SK-N-SH (cell line): ENCODE results near the gene UBE2L6. TPM values are rescaled to one million over a fixed set of nuclear protein-coding genes. Genes with fewer than 3 reads are reported as not detected.

Experiments
- CTCF ChIA-PET: fragments of 300-600, 350-600 bp; formaldehyde crosslinking; extraction: SDS; loops from one replicate; lab custom pipeline; 2021; lab: Yijun Ruan, JAX
- POLR2A ChIA-PET: fragments of 350-600 bp; sonication (Branson Sonifier 250); formaldehyde crosslinking; extraction: SDS; loops from one replicate; lab custom pipeline; 2020; ENCODE audit warnings: antibody characterized with exemption, inconsistent platforms; lab: Yijun Ruan, JAX
- DNase-seq: peaks from one replicate; pipeline ENCODE4 v3.0.0; 2012
- H2AFZ ChIP-seq: fragments of 200-600 bp; sonication (generic); 2 replicates; pipeline ENCODE4 v1.8.1; 2016; ENCODE audit warnings: antibody characterized with exemption, mild to moderate bottlenecking, low read depth
- H3F3A ChIP-seq: fragments of 200-600 bp; sonication (generic); replicated peaks from 2 replicates; pipeline ENCODE3; 2016; ENCODE audit warnings: antibody characterized with exemption, mild to moderate bottlenecking; ENCODE audit not compliant: insufficient read depth
- H3K27ac ChIP-seq, 2 experiments: fragments of 200-500 bp in 1 of 2; fragments of 200-600 bp in 1 of 2; sonication (Bioruptor generic) in 1 of 2; sonication (generic), shearing (Covaris generic) in 1 of 2; 2 replicates each; pipeline versions ENCODE4 v1.5.1 to v1.6.1; 2014 to 2016; ENCODE audit warnings: low read depth in 2 of 2, inconsistent platforms in 1 of 2, low read length in 1 of 2, mild to moderate bottlenecking in 1 of 2, mixed read lengths in 1 of 2
- H3K27me3 ChIP-seq: fragments of 200-600 bp; sonication (generic), shearing (Covaris generic); 2 replicates; pipeline ENCODE4 v1.6.1; 2016; ENCODE audit warnings: mixed run types; ENCODE audit not compliant: insufficient read depth
- H3K36me3 ChIP-seq, 2 experiments: fragments of 200-500 bp in 1 of 2; fragments of 200-600 bp in 1 of 2; sonication (Bioruptor generic) in 1 of 2; sonication (generic) in 1 of 2; replicated peaks in 1 of 2; 2 replicates each; pipeline versions ENCODE3 to v1.5.1; 2014 to 2016; ENCODE audit warnings: low read length in 1 of 2, mild to moderate bottlenecking in 1 of 2; ENCODE audit not compliant: insufficient read depth in 2 of 2, control insufficient read depth in 1 of 2
- H3K4me1 ChIP-seq, 2 experiments: fragments of 200-500 bp in 1 of 2; fragments of 200-600 bp in 1 of 2; sonication (Bioruptor generic) in 1 of 2; sonication (generic), shearing (Covaris generic) in 1 of 2; 2 replicates each; pipeline versions ENCODE4 v1.5.1 to v1.6.1; 2014 to 2016; ENCODE audit warnings: low read depth in 1 of 2, low read length in 1 of 2, mixed run types in 1 of 2; ENCODE audit not compliant: insufficient read depth in 2 of 2, control insufficient read depth in 1 of 2
- H3K4me2 ChIP-seq: fragments of 200-600 bp; sonication (generic), shearing (Covaris generic); 2 replicates; pipeline ENCODE4 v1.6.1; 2017; ENCODE audit warnings: mixed run types
- H3K4me3 ChIP-seq, 2 experiments: fragments of 200-500 bp in 1 of 2; fragments of 200-600 bp in 1 of 2; sonication (Bioruptor generic) in 1 of 2; sonication (generic), shearing (Covaris generic) in 1 of 2; 2 replicates each; pipeline versions ENCODE4 v1.5.1 to v1.8.1; 2014 to 2016; ENCODE audit warnings: low read depth in 2 of 2, inconsistent platforms in 1 of 2, low read length in 1 of 2, mild to moderate bottlenecking in 1 of 2, mixed read lengths in 1 of 2, moderate library complexity in 1 of 2
- H3K79me2 ChIP-seq: fragments of 200-600 bp; sonication (generic); 2 replicates; pipeline ENCODE4 v1.8.1; 2017; ENCODE audit warnings: mild to moderate bottlenecking; ENCODE audit not compliant: insufficient read depth
- H3K9ac ChIP-seq: fragments of 200-600 bp; sonication (generic); 2 replicates; pipeline ENCODE4 v1.6.1; 2017; ENCODE audit warnings: mixed run types
- H3K9me2 ChIP-seq: fragments of 200-600 bp; sonication (generic); 2 replicates; pipeline ENCODE4 v1.6.1; 2017; ENCODE audit warnings: mixed run types
- H3K9me3 ChIP-seq: fragments of 200-600 bp; sonication (generic); 2 replicates; pipeline ENCODE4 v1.6.1; 2017; ENCODE audit warnings: mixed run types, mild to moderate bottlenecking, moderate library complexity
- H4K20me1 ChIP-seq: fragments of 200-600 bp; sonication (generic); 2 replicates; pipeline ENCODE4 v1.6.1; 2017; ENCODE audit warnings: mild to moderate bottlenecking, mixed run types; ENCODE audit not compliant: insufficient read depth
- CHD2 ChIP-seq: fragments of 150-350 bp; IDR thresholded peaks from 2 replicates; pipeline ENCODE4 v1.6.1; 2018; ENCODE audit warnings: low read length; ENCODE audit not compliant: partially characterized antibody
- ELF1 ChIP-seq: IDR thresholded peaks from 2 replicates; pipeline ENCODE4 v1.4.0; 2012
- EZH2phosphoT487 ChIP-seq: fragments of 200-600 bp; sonication (generic); IDR thresholded peaks from 2 replicates; pipeline ENCODE4 v1.6.1; 2017; ENCODE audit warnings: low read depth, mixed run types, mild to moderate bottlenecking, antibody characterized with exemption, moderate library complexity, borderline replicate concordance
- GABPA ChIP-seq: IDR thresholded peaks from 2 replicates; pipeline ENCODE4 v1.4.0; 2012; ENCODE audit warnings: low read depth, mild to moderate bottlenecking
- JUND ChIP-seq: IDR thresholded peaks from 2 replicates; pipeline ENCODE4 v1.4.0; 2012
- MEF2A ChIP-seq: IDR thresholded peaks from 2 replicates; pipeline ENCODE4 v1.4.0; 2012; ENCODE audit warnings: low read depth, borderline replicate concordance
- NRF1 ChIP-seq: IDR thresholded peaks from 2 replicates; pipeline ENCODE4 v1.6.1; 2012; ENCODE audit warnings: low read depth, mild to moderate bottlenecking, low read length
- POLR2AphosphoS5 ChIP-seq: IDR thresholded peaks from 2 replicates; pipeline ENCODE4 v1.6.1; 2012; ENCODE audit warnings: low read depth, low read length
- RAD21 ChIP-seq: IDR thresholded peaks from 2 replicates; pipeline ENCODE4 v1.6.1; 2012; ENCODE audit warnings: mild to moderate bottlenecking, low read length
- REST ChIP-seq: IDR thresholded peaks from 2 replicates; pipeline ENCODE4 v1.6.1; 2012; ENCODE audit warnings: mild to moderate bottlenecking, low read depth, low read length, moderate library complexity
- RFX5 ChIP-seq: IDR thresholded peaks from 2 replicates; pipeline ENCODE4 v1.6.1; 2012; ENCODE audit warnings: mild to moderate bottlenecking, improper control_type of control experiment, low read length
- TCF12 ChIP-seq: IDR thresholded peaks from 2 replicates; pipeline ENCODE4 v1.4.0; 2012
- TEAD4 ChIP-seq: IDR thresholded peaks from 2 replicates; pipeline ENCODE4 v1.4.0; 2012; ENCODE audit warnings: mild to moderate bottlenecking, borderline replicate concordance; ENCODE audit not compliant: insufficient read depth
- YY1 ChIP-seq: IDR thresholded peaks from 2 replicates; pipeline ENCODE4 v1.4.0; 2012; ENCODE audit warnings: low read depth, mild to moderate bottlenecking
- ZBTB33 ChIP-seq: IDR thresholded peaks from 2 replicates; pipeline ENCODE4 v1.4.0; 2012; ENCODE audit warnings: low read depth, borderline replicate concordance
- WGBS: methylation state at CpG from one replicate; pipeline ENCODE4 v1.1.6; 2017; ENCODE audit warnings: low lambda C conversion rate; 5-methylcytosine and 5-hydroxymethylcytosine counted together
- polyA plus RNA-seq, 3 experiments: library from polyadenylated mRNA; depleted of rRNA; stranded (reverse); fragments of >200 nt; gene quantifications; 2 replicates each; pipeline ENCODE4 v1.2.3, GENCODE V29; 2012
- TF ChIP-seq, protein P1 (sequence below): IDR thresholded peaks from 2 replicates; pipeline ENCODE4; 2012
- TF ChIP-seq, protein P2 (sequence below): fragments of 200-600 bp; sonication (generic); IDR thresholded peaks from 2 replicates; pipeline ENCODE4 v1.6.1; 2017; ENCODE audit warnings: antibody characterized with exemption, mild to moderate bottlenecking, moderate library complexity
- TF ChIP-seq, protein P3 (sequence below): fragments of 150-350 bp; IDR thresholded peaks from 2 replicates; pipeline ENCODE4 v1.6.1; 2016; ENCODE audit warnings: mild to moderate bottlenecking, low read depth, low read length

The UBE2L6 gene
- polyA plus RNA-seq, 1 of the 3 experiments (the other 2 are of a cell fraction) = 77.0 TPM

DNA sequence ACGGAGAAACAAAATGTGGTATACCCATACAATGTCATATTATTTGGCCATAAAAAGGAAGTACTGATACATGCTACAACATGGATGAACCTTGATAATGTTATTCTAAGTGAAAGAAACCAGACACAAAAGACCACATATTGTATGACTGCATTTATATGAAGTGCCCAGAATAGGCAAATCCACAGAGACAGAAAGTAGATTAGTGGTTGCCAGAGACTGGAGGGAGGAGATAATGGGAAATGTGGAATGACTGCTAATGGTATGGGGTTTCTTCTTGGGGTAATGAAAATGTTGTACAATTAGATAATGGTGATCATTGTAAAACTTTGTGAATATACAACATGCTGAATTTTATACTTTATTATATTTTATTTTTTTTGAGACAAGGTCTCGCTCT lies 46.4 kb downstream of the UBE2L6 start:
- Histone ChIP-seq H3K9ac (no peak overlapping the region), H3K27ac (no peak overlapping the region), H2AFZ (no peak overlapping the region), H3K4me1 (no peaks in the 10 kb centered on the region), H3K9me2 (no peaks in the 10 kb centered on the region), H3F3A (no peaks in the 10 kb centered on the region), H3K36me3 (no peaks in the 10 kb centered on the region), H3K79me2 (0 out of 2 replicates have a peak, but pooled peaks cover 5% of the 10 kb centered on the region), H3K4me2 (no peak overlapping the region), H3K4me3 (no peak overlapping the region), H4K20me1 (no peaks in the 10 kb centered on the region), H3K9me3 (no peaks in the 10 kb centered on the region), H3K27me3 (no peaks in the 10 kb centered on the region)
- ChIA-PET CTCF (interaction anchor here (0.8 to 3.4 kb wide), 5 partner anchors 28 to 124 kb away, joined by 3 to 27 read pairs (median 4); no protein-coding TSS in a partner anchor), POLR2A (no interaction called here)
- TF ChIP-seq JUND = no peak
- no peak for TF ChIP-seq GABPA
- TF ChIP-seq RAD21 = no peak
- TF ChIP-seq, protein P1, sequence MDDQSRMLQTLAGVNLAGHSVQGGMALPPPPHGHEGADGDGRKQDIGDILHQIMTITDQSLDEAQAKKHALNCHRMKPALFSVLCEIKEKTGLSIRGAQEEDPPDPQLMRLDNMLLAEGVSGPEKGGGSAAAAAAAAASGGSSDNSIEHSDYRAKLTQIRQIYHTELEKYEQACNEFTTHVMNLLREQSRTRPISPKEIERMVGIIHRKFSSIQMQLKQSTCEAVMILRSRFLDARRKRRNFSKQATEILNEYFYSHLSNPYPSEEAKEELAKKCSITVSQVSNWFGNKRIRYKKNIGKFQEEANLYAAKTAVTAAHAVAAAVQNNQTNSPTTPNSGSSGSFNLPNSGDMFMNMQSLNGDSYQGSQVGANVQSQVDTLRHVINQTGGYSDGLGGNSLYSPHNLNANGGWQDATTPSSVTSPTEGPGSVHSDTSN = no peak
- no peak for TF ChIP-seq REST
- TF ChIP-seq EZH2phosphoT487 = no peak
- TF ChIP-seq ELF1 = no peak
- TF ChIP-seq, protein P2, sequence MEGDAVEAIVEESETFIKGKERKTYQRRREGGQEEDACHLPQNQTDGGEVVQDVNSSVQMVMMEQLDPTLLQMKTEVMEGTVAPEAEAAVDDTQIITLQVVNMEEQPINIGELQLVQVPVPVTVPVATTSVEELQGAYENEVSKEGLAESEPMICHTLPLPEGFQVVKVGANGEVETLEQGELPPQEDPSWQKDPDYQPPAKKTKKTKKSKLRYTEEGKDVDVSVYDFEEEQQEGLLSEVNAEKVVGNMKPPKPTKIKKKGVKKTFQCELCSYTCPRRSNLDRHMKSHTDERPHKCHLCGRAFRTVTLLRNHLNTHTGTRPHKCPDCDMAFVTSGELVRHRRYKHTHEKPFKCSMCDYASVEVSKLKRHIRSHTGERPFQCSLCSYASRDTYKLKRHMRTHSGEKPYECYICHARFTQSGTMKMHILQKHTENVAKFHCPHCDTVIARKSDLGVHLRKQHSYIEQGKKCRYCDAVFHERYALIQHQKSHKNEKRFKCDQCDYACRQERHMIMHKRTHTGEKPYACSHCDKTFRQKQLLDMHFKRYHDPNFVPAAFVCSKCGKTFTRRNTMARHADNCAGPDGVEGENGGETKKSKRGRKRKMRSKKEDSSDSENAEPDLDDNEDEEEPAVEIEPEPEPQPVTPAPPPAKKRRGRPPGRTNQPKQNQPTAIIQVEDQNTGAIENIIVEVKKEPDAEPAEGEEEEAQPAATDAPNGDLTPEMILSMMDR = no peak
- TF ChIP-seq CHD2 = no peak
- TF ChIP-seq YY1 = no peak
- TF ChIP-seq, protein P3, sequence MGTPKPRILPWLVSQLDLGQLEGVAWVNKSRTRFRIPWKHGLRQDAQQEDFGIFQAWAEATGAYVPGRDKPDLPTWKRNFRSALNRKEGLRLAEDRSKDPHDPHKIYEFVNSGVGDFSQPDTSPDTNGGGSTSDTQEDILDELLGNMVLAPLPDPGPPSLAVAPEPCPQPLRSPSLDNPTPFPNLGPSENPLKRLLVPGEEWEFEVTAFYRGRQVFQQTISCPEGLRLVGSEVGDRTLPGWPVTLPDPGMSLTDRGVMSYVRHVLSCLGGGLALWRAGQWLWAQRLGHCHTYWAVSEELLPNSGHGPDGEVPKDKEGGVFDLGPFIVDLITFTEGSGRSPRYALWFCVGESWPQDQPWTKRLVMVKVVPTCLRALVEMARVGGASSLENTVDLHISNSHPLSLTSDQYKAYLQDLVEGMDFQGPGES = no peak
- no peak for TF ChIP-seq POLR2AphosphoS5
- no peak for TF ChIP-seq RFX5
- no peak for TF ChIP-seq NRF1
- no peak for TF ChIP-seq TEAD4
- TF ChIP-seq ZBTB33 = no peak
- TF ChIP-seq TCF12 = no peak
- TF ChIP-seq MEF2A = no peak
- no peak for DNase-seq
- 86% methylated on average over 2 of the region's 2 CpGs for WGBS
